ENCODE data around the gene CCDC182. TPM values are rescaled to one million over a fixed set of nuclear protein-coding genes. Genes with fewer than 3 reads are reported as not detected.

The CCDC182 gene
- total RNA-seq, 1 experiment from 2014 or later, result not detected

DNA sequence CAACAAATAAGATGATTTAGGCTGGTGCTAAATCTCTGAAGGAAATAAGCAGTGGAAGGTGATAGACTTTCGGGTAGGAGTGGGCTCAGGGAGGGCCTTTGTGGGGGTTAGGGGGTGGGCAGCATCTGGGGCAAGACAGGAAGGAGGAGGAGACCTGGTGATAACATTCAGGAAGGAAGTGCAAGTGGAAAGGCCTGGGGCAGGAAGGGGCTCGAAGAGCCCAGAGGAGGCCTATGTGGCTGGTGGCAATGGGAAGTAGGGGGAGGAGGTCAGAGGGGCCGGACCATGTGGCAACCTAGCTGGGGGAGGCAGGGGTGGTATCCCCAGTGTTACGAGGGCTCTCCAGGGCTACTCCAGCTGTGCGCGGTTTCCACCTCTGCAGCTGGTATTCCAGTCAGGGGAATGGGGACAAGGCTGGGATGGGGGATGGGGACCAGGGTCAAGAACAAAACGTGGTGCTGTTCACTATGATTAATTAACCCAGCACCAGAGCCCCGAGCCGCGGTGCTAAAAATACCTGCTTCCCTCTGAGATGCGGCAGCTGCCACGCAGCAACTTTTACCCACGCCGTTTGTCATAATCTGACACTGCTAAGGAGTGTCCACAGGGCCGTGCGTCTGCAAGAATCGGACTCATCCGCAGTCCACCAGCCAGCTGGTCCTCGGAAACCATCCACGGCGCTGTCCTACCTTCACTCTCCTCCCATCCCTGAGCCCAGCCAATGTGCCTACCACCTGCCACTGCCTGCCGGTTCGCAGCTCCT is 5.2 kb upstream of the CCDC182 start:
- Mint-ChIP-seq H3K36me3 (ENCODE audit: insufficient read depth, unreplicated experiment) (no peaks in the 10 kb centered on the region), H3K27me3 (ENCODE audit: insufficient read depth, unreplicated experiment) (peaks cover 9% of the 10 kb centered on the region), H3K4me3 (ENCODE audit: unreplicated experiment) (no peak overlapping the region), H3K27ac (ENCODE audit: unreplicated experiment) (no peak overlapping the region), H3K4me1 (ENCODE audit: low read depth, unreplicated experiment) (no peaks in the 10 kb centered on the region), H3K9me3 (ENCODE audit: unreplicated experiment) (no peaks in the 10 kb centered on the region)
- intact Hi-C loops (cut with micrococcal nuclease; ENCODE audit: unreplicated experiment), result no loop called here
- DNase-seq, result no peak
- CTCF ChIA-PET, result no interaction called here
- TF ChIP-seq CTCF (IDR thresholded peaks at IDR 0.05; ENCODE audit: insufficient read depth in 1 of 2, low read depth in 1 of 2, low read length in 1 of 2, severe bottlenecking in 1 of 2, unreplicated experiment in 1 of 2), result no peak
- no TSS peak for BruUV-seq (replicated peaks)
- H3K9me3 ChIP-seq, result no peaks in the 10 kb centered on the region
- H3K4me1 ChIP-seq, result no peaks in the 10 kb centered on the region
- H3K4me3 ChIP-seq (ENCODE audit: low read depth, low read length), result no peak overlapping the region
- H3K36me3 ChIP-seq (ENCODE audit: control insufficient read depth, insufficient read depth, low read length), result no peaks in the 10 kb centered on the region
- POLR2A ChIA-PET, result no interaction called here
- no peaks in the 10 kb centered on the region; the same call in 1 of the 2 replicates for H3K27me3 ChIP-seq (replicated peaks; ENCODE audit: control insufficient read depth, insufficient read depth, low read length)

DNA sequence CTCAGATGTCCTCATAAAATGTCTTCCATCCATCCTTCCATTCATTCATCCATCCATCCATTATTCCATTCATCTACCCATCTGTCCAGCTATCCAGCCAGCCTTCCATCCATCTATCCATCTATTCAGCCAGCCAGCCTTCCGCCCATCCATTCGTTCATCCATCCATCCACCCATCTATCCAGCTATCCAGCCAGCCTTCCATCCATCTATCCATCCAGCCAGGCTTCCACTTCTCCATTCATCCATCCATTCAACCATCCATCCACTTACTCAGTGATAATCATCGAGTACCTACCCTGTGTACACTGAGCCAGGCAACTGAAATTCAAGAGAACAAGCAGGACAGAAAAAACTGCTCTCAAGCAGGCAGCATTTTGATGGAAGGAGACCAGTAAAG is 4.6 kb upstream of the CCDC182 start:
- intact Hi-C loops (cut with micrococcal nuclease; ENCODE audit: unreplicated experiment), result loop anchor here (10.0 kb wide), 1 partner anchor 85 kb away; no protein-coding TSS in a partner anchor
- Mint-ChIP-seq H3K36me3 (ENCODE audit: insufficient read depth, unreplicated experiment) (no peaks in the 10 kb centered on the region), H3K4me1 (ENCODE audit: low read depth, unreplicated experiment) (no peaks in the 10 kb centered on the region), H3K27ac (ENCODE audit: unreplicated experiment) (no peak overlapping the region), H3K4me3 (ENCODE audit: unreplicated experiment) (no peak overlapping the region), H3K27me3 (ENCODE audit: insufficient read depth, unreplicated experiment) (peaks cover 9% of the 10 kb centered on the region), H3K9me3 (ENCODE audit: unreplicated experiment) (no peaks in the 10 kb centered on the region)
- CTCF ChIA-PET, result interaction anchor here (0.7 kb wide), 1 partner anchor 41 kb away, joined by 8 read pairs; no protein-coding TSS in a partner anchor
- DNase-seq, result no peak
- POLR2A ChIA-PET, result no interaction called here
- H3K4me1 ChIP-seq, result no peaks in the 10 kb centered on the region
- no peaks in the 10 kb centered on the region; the same call in 1 of the 2 replicates for H3K27me3 ChIP-seq (replicated peaks; ENCODE audit: control insufficient read depth, insufficient read depth, low read length)
- H3K4me3 ChIP-seq (ENCODE audit: low read depth, low read length), result no peak overlapping the region
- no TSS peak for BruUV-seq (replicated peaks)
- no peaks in the 10 kb centered on the region for H3K9me3 ChIP-seq
- no peak for TF ChIP-seq CTCF (IDR thresholded peaks at IDR 0.05; ENCODE audit: insufficient read depth in 1 of 2, low read depth in 1 of 2, low read length in 1 of 2, severe bottlenecking in 1 of 2, unreplicated experiment in 1 of 2)
- H3K36me3 ChIP-seq (ENCODE audit: control insufficient read depth, insufficient read depth, low read length), result no peaks in the 10 kb centered on the region

DNA sequence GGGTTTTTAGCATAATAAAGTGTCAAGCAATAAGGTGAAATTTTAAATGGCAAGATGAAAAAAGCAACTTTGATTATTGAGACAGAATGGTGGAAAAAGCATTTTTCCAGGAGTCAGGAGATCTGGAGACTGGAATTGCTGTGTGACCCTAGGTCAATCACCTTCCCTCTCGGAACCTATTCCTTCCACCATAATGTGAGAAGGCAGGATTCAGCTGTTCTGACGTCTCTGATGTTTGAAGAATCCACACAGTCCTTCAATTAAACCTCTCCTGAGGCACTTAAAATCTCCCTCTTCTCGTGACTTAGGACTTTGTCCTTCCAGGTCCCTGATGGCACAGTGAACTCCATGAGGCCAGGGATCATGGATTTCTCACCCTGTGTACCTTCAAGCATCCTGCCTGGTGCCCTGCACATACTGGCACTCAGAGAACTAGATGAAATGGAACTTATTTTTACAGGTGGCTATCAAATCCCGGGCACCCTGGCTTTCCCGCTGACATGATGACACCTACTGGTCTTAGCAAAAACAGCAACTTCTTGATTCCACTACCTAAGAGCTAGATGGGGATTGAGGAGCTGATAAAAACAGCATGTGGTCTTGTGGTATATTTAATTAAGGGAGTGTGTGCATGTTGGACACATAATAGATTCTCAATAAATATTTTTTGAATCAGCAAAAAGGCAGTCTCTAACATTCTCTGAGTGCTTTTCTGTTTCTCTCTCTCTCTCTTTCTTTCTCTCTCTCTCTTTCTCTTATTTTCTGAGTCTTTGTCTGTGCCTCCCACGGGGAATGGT is 2.3 kb upstream of the CCDC182 start:
- no peaks in the 10 kb centered on the region for H3K9me3 Mint-ChIP-seq (ENCODE audit: unreplicated experiment)
- no TSS peak for BruUV-seq (replicated peaks)
- ChIA-PET POLR2A (no interaction called here), CTCF (interaction anchor here (0.6 to 1.0 kb wide), 24 partner anchors 9 to 641 kb away, joined by 3 to 11 read pairs (median 3); no protein-coding TSS in a partner anchor)
- H3K36me3 ChIP-seq (ENCODE audit: control insufficient read depth, insufficient read depth, low read length), result no peaks in the 10 kb centered on the region
- H3K27me3 Mint-ChIP-seq (ENCODE audit: insufficient read depth, unreplicated experiment), result peaks cover 16% of the 10 kb centered on the region
- no peak overlapping the region for H3K27ac Mint-ChIP-seq (ENCODE audit: unreplicated experiment)
- no peaks in the 10 kb centered on the region for H3K9me3 ChIP-seq
- no peak overlapping the region for H3K4me3 ChIP-seq (ENCODE audit: low read depth, low read length)
- no peaks in the 10 kb centered on the region; the same call in 1 of the 2 replicates for H3K27me3 ChIP-seq (replicated peaks; ENCODE audit: control insufficient read depth, insufficient read depth, low read length)
- H3K36me3 Mint-ChIP-seq (ENCODE audit: insufficient read depth, unreplicated experiment), result no peaks in the 10 kb centered on the region
- H3K4me1 Mint-ChIP-seq (ENCODE audit: low read depth, unreplicated experiment), result no peaks in the 10 kb centered on the region
- DNase-seq, result peak in 1 of 2 experiments; percentile 51
- no peak overlapping the region for H3K4me3 Mint-ChIP-seq (ENCODE audit: unreplicated experiment)
- no peaks in the 10 kb centered on the region for H3K4me1 ChIP-seq
- intact Hi-C loops (cut with micrococcal nuclease; ENCODE audit: unreplicated experiment), result loop anchor here (1.0 to 10.0 kb wide), 3 partner anchors 87 to 616 kb away; no protein-coding TSS in a partner anchor
- peak; percentile 72 to 83 for TF ChIP-seq CTCF (IDR thresholded peaks at IDR 0.05; ENCODE audit: insufficient read depth in 1 of 2, low read depth in 1 of 2, low read length in 1 of 2, severe bottlenecking in 1 of 2, unreplicated experiment in 1 of 2)

Measured in Caco-2 (cell line).